Right ventricle myocardium superior (tissue), 1 donor: Measurements from ENCODE around the gene TMEM245. TPM values are rescaled to one million over a fixed set of nuclear protein-coding genes. Genes with fewer than 3 reads are reported as not detected.

Experiments
- ATAC-seq: fragments of 200-7000 bp; cut with Tn5 transposase; one replicate; pipeline ENCODE4 v1.9.1; 2020; ENCODE audit warnings: mild to moderate bottlenecking; ENCODE audit not compliant: poor library complexity
- DNase-seq: peaks from one replicate; pipeline ENCODE4 v3.0.0-alpha.2; 2020
- intact Hi-C: fragments of 100-400 bp; cut with DNase I; formaldehyde crosslinking; loops from one replicate; pipeline ENCODE4 v1.11.2; 2022
- total RNA-seq: library from RNA; stranded (reverse); fragmentation: NEBNext Ultra II Directional; extraction: Animal tissue kit (Norgen Biotek cat#: 25700); gene quantifications from one replicate; pipeline ENCODE4 v1.2.1, GENCODE V29; 2021
- donor health status: DM: no; HTN: yes; CAD: no; lungs with severe emphysema.

The TMEM245 gene
- total RNA-seq, 1 donor from 2014 or later = 102 TPM

DNA sequence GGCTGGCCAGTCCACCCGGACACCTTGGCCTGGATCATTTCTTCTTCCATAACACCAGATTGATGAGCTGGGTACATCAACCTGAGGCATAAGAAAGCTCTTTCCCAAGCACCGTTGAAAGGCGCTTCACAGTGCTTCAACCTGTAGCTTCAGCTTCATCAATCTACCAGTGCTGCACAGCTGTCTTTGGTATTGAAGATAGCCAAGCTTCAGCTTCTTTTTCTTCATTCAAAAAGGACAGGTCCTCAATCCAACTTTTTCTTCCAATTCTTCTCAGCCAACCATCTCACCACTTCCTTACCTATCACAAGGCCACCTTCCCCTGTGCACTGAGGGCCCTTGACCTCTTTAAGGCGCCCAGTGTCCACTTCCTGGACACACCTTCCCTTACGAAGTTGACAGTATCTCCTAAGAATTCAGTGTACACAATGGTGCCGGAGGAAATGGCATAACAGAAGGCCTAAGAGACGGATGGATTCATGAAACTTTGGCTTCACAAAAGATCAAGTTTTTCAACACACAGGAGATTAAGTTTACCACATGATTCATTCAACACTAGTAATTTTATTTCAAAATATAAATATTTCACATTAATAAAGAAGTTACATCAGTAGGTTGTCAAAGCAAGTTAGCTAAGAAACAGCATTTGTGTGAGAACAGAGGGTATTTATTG is 105.0 kb downstream of the TMEM245 start:
- ATAC-seq (no peak), DNase-seq (no peak)
- intact Hi-C loops = loop anchor here (10.0 kb wide), 1 partner anchor 80 kb away; the partner anchor contains the start of genes ABITRAM and ELP1

DNA sequence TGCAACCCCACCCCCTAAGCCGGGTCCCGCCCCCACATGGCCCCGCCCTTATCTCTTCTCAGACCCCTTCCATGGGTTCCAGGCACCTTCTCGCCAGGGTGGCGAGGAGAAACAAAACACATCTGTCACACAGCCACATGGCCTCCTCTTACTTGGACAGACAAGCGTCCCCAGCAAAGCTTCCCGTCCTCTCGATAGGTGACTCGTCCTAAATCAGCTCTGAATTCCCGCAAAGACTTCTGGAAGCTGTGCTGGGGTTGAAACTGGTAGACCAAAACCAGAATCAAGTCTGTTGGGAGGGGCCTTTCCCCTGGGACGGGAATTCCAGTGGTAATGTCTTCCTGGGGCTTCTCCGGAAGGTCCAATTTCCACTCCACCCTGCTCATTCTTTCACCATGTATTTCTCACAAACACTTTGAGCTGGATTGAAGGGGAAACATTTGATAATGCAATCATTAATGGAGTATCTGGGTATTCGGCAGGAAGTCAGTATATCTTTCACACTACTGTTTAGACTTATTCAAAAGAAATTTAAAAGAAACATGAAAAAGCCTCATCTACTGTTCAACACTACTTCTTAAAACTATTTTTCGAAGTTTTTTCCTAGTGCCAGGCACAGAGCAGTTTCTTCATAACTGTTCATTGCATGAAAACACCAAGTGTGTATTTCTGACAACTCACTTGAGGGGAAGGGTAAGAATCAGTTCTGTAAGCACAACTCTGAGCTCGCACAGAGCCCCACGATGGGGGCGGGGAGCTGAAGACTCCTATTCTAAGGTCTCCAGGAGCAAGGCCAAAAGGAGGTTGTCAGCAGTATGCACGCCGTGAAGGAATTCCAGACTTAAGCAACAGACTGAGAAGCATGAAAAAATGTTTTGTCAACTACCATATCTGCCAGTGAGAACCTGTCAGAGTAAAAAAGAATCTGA is 105.8 kb downstream of the TMEM245 start:
- DNase-seq = no peak
- intact Hi-C loops = loop anchor here (10.0 kb wide), 1 partner anchor 79 kb away; the partner anchor contains the start of genes ABITRAM and ELP1
- no peak for ATAC-seq

DNA sequence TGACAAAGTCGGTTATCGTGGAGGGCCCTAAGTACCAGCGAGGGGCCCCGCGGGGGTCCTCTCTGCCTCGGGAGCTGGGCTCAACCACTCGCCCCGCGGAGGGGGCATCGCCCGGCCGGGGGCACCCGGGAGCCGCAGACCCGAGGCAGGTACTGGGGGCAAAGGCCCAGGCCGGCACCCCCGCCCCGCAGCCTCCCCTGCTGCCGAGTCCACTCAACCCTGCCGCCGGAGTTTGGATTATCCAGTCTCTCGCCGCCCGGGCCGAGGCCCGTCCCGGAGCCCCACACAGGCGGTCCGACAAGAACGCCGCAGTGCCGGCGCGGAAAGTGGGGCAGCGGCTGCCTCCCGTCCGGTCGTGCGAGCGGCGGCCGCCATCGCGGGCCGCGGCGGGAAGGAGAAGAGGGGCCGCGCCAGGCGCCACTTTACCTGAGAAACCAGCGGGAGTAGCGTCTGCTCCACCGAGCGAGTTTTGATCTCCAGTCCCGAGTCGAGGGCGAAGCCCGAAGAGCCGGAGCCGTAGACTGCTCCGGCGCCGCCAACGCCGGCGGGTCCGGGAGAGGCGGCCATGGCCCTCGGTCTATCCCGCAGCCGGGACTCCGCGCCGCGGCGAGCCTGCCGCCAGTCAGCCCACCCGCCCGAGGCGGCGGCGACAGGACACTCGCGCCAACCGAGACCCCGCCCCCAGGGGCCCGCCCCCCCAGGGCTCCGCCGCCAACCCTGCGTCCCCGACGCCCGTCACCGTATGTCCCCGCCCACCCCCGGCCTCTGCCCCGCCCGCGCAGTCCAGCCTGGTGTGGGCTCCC is 106.7 kb downstream of the TMEM245 start, which contains the start of gene CTNNAL1:
CTNNAL1 (minus strand) TSS at position 624 of the 803 bp plus-strand sequence; CDS start at position 567, 57 bp downstream.
- peak; percentile 96 for DNase-seq
- intact Hi-C loops = loop anchor here (10.0 kb wide), 1 partner anchor 78 kb away; the partner anchor contains the start of genes ABITRAM and ELP1
- ATAC-seq = peak; percentile 97

DNA sequence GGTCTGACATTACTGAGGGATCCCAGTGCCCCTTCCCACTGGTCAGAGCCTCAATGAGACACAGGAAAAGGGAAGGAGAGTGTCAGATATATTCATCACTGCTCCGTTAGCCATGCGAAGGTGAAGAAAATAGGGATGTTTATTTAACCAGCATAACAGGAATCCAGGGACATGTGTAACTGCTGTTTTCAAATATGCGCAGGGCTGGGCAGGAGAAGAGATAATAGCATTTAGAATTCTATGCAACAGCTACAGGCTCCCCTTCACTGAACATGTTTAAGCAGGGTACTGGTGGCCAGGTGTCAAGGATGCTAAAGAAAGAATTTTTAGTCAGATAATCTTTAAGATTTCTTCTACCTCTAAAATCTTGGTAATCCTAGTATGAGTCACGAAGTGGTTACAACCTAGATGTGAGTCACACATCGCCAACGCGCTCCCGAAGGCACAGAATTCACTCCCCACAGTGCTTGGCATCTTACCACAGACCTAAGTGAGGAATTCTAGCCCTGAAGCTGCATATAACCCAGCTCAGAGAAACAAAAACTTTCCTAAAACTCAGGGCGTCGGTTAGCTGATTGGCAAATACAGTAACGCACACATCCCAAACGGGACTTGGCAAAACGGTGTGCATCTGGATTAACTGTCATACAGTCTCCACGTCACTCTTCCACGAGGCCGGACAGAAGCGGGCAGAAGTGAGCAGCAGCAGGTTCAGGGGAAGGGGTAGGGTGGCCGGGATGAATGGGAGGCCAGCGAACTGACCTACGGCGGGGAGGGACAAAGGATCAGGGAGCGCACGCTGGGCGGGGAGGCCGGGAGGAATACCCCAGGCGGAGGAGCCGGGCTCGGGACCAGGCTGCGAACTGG is 107.5 kb downstream of the TMEM245 start:
- DNase-seq = peak; percentile 63
- ATAC-seq = peak; percentile 42
- intact Hi-C loops = loop anchor here (10.0 kb wide), 1 partner anchor 77 kb away; the partner anchor contains the start of genes ABITRAM and ELP1

DNA sequence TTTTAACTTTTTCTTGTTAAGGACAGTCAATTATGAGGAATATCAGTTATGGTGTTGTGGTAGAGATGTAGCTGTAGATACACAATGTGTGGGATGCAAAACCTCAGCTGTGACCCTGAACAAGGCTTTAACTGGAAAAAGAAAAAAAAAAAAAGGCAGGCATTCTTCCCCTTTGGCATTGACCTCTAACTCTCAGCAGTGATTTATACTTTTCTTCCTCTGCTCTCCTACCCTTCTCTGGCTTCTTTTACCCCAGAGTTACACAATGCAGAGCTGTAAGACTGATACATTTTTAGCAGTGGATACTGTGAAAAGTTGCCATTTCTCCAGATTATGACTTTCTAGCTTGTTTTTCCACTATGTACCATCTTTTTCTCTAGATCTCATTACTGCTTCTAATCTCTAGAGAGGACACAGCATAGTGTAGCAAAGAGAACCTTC is 108.5 kb downstream of the TMEM245 start:
- ATAC-seq = no peak
- intact Hi-C loops = loop anchor here (10.0 kb wide), 1 partner anchor 76 kb away; the partner anchor contains the start of genes ABITRAM and ELP1

DNA sequence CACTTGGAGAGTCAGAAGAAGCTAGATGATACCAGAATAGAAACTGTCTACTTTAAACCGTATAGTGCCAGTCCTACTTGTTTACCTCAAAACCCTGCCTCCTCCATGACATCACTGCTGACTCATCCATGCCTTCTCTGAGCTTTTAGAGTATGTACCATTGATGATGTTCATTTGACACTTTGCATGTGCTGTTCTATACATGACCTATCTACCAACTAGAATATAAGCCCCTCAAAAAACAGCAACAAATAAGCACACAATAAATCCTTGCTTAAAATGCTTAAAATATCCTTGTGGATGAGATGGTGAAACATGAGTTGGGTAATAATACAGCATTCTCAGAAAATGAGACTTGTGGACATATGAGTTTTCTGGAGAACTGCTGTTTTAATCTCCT is 109.0 kb downstream of the TMEM245 start:
- ATAC-seq (no peak), DNase-seq (no peak)
- intact Hi-C loops = loop anchor here (10.0 kb wide), 1 partner anchor 76 kb away; the partner anchor contains the start of genes ABITRAM and ELP1

More for the DNA sequence above, 108.5 kb downstream of the TMEM245 start:
- DNase-seq = no peak

DNA sequence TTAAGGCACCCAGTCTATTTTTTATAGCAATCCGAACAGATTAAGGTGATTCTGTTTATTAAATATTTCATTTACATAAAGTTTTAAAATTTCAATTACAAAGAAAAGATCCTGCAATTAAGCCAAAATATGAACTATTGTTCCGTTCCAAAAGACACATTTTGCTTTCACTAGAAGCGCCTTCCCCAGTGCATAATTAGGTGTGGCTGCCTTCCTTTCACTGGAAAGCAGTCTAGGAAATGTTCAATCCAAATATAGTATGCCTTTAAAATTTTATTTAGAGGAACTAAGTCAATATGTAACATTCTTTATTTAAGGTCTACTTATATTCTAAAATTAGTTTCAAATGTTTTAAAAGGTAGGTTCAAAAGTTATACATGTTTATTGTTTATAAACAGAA is 114.1 kb downstream of the TMEM245 start:
- intact Hi-C loops = no loop called here
- no peak for DNase-seq
- no peak for ATAC-seq

DNA sequence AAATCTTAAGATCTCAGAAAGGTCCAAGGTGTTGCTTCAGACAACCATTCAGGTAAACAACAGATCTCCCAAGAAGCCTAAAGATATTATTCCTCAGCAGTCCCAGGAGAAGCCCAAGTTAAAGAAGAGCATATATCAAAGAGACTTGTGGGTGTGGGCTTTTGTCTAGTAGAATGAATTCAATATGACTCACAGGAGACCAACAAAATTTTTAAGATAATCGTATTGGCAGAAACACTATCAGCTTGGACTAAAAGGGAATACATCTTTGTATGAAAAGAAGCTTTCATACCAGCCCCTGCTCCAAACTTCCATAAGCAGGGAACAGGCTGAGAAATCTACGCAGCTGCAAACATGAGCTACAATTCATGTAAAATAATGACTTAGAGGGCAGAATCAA is 116.6 kb downstream of the TMEM245 start:
- DNase-seq (no peak), ATAC-seq (no peak)
- intact Hi-C loops = no loop called here

DNA sequence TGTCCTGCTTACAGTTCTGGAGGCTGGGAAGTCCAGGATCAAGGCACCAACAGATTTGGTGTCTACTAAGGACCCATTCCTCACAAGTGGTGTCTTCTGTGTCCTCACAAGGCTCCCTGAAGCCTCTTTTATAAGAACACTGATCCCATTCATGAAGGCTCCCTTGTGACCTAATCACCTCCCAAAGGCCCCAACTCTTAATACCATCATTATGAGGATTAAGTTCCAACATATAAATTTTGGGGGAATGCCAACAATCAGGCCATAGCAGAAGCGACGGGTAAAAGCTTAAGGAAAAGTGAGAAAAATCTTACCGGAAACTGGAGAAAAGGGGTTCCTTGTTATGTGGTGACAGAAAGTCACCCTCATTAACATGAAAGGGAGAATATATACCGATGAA is 117.6 kb downstream of the TMEM245 start:
- no peak for ATAC-seq
- no peak for DNase-seq
- intact Hi-C loops = no loop called here

DNA sequence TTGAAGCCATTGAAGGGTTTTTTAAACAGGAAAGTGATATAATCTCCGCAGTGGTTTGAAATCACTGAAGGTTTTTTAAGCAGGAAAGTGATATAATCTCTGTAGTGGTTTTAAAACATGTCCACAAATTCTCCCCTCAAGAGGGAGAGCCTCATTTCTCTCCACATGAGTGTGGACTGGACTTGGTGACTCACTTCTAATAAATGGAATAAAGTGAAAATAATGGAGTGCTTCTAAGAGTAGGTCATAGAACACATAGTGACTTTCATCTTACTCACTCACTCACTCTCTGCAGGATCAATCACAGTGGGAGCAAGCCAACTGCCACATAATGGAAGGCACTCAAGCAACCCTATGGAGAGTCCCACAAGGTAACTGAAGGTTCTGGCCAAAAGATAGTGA is 118.5 kb downstream of the TMEM245 start:
- ATAC-seq (no peak), DNase-seq (no peak)
- intact Hi-C loops = no loop called here

DNA sequence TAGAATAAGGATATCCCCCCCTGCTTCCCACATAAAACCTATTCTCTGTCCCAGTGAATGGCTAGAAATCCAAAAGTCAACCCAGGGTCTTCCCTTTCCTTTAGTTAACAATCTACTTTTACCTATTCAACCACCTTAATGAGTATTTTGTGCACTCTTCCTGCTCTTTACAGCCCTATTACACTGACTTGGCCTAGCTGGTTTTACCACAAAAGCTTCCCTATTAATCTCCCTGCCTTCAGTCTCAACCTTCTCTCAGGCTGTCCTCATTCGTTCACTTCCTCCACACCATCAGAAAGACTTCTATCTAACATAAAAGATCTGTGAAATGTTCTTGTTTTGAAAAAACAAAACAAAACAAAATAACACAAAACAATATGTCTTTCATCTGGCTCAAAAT is 122.6 kb downstream of the TMEM245 start:
- intact Hi-C loops = no loop called here
- ATAC-seq (no peak), DNase-seq (no peak)

DNA sequence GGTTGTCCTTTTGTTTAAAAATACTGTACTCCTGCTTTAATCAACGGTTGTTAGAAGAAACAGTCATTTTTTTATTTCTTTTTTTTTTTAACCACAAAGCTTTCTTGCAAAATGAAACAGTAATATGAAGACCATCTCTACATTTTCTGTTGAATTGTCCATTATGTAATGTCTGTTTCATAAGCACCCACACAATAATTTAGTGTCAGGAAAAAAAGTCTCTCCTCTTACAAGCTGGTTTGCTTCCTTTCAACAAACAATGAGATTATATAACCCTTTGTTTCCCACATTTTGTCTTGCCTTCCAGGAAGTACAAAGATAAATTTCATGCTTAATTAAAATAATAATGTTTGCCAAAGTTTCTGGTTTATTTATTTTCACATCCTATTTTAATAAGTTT is 123.1 kb downstream of the TMEM245 start:
- intact Hi-C loops = no loop called here
- no peak for DNase-seq
- no peak for ATAC-seq

DNA sequence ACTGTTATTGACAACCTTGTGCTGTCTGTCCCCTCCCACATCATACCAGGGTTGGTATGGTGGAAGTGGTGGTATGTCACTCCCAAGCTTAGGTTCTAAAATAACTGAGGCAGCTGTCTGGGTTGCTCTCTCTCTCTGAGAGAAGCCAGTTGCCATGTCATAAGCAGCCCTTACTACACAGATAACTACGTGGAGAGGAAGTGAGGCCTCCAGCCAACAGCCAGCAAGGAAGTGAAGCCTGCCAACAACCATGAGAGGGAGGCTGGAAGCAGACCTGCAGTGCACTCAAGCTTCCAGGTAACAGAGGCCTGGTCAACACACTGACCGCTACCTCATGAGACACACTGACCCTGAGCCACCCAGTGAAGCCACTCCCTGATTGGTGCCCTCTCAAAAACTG is 125.1 kb downstream of the TMEM245 start:
- intact Hi-C loops = no loop called here
- DNase-seq (peak; percentile 61), ATAC-seq (peak; percentile 88)

DNA sequence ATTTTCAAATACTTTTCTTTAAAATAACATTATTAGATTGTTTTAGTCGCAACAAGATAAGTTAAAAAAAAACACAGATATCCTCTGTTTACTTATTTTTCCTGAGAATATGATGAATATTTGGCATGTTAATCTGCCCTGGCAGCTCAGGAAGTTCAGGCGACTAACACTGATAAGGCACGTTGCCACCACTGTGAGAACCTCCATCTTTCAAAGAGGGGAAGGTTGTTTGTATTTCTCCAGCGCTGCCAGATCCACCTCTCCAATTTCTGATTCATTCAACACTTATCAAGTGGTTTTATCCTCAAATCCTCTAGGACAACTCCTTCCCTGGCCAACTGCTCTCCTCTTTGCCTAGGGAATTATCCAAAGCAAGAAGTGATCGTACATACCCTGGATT is 128.3 kb downstream of the TMEM245 start:
- DNase-seq = no peak
- peak; percentile 35 for ATAC-seq
- intact Hi-C loops = no loop called here

DNA sequence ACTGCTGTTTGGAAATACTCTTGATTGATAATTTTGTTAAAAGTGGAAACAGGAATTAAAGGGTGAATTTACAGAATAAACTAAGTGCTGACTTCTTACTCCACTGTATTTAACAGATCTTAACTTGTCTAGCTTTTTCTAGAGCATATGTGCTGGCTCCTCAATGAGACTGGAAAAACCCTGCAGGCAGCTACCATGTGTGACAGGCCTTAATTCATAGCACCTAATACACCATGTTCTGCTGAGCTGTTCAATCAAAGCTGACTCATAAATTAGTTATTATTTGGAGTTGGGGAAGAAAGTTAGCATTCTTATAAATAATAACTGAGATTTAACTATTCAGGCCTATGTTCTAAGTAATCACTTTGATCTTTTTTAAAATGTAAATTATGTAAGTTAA is 135.9 kb downstream of the TMEM245 start:
- ATAC-seq (no peak), DNase-seq (no peak)
- intact Hi-C loops = no loop called here

DNA sequence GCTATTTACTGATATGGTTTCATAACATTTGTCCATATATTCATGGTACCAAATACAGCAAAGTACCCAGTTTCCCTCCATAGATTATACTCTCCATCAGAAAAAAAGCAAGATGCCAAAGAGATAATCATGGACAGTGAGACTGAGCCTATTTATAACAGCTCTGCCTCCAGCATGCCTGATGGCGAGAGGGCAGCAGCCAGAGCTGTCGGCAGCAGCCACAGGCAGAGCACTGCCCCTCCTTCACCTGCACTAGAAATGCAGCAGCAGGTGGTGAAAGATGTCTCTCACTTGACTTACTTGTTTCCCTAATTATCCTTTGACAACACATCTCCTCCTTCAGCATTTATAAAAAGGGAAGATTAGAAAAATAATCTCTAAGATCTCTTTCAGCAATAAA is 138.9 kb downstream of the TMEM245 start:
- DNase-seq (no peak), ATAC-seq (peak; percentile 91)
- intact Hi-C loops = no loop called here

DNA sequence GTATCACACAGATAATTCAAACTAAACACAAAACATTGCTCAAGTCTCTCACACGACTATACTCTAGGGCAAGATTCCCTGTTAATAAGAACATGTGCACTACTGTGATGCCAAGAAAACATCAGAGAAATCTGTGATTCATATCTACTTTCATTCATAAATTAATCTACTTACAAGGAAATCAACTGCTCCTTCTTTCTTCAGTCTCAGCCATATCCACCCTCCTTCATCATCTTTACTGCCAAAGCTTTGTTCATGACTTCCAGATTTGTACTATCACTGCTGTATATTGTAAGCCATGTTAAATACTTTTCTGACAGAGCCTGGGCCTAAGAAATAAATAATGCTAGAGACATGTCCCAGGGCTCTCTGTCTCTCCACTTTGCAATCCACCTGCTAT is 141.5 kb downstream of the TMEM245 start:
- ATAC-seq (no peak), DNase-seq (no peak)
- intact Hi-C loops = no loop called here

DNA sequence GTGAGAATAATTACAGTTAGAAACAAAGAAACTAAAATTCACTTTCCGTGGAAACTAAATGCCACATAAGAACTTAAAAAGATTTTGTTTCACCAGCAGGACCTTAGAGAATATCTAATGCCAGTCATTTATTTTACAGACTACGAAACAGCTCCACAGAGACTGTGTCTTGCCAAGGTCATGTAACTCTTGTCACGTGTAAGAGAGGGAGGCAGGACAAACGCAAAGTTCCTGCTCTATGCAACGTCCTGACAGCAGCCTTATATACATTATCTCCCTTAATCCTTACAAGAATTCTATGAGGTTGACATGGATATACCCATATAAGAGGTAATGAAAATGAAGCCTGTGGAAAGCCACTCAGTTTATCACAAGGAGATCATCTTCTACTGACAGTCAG is 145.9 kb downstream of the TMEM245 start:
- DNase-seq (no peak), ATAC-seq (peak; percentile 87)
- intact Hi-C loops = no loop called here
